Stimulated activated CD4-positive, alpha-beta T cell treated with anti-CD3 and anti-CD28 coated beads, Interleukin-4, amount 100 ng/mL, for 24 hours (primary cell): ENCODE results near the gene ST7.
"Not testable (repeated sequence)": the region's sequence is repeated elsewhere in the genome, so short reads cannot be mapped to it uniquely, and the experiment has no call there.

Experiments used
- DNase-seq: peaks from one replicate; pipeline ENCODE4 v3.0.0-alpha.2; 2020

ST7 gene, protein sequence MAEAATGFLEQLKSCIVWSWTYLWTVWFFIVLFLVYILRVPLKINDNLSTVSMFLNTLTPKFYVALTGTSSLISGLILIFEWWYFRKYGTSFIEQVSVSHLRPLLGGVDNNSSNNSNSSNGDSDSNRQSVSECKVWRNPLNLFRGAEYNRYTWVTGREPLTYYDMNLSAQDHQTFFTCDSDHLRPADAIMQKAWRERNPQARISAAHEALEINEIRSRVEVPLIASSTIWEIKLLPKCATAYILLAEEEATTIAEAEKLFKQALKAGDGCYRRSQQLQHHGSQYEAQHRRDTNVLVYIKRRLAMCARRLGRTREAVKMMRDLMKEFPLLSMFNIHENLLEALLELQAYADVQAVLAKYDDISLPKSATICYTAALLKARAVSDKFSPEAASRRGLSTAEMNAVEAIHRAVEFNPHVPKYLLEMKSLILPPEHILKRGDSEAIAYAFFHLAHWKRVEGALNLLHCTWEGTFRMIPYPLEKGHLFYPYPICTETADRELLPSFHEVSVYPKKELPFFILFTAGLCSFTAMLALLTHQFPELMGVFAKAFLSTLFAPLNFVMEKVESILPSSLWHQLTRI

DNA sequence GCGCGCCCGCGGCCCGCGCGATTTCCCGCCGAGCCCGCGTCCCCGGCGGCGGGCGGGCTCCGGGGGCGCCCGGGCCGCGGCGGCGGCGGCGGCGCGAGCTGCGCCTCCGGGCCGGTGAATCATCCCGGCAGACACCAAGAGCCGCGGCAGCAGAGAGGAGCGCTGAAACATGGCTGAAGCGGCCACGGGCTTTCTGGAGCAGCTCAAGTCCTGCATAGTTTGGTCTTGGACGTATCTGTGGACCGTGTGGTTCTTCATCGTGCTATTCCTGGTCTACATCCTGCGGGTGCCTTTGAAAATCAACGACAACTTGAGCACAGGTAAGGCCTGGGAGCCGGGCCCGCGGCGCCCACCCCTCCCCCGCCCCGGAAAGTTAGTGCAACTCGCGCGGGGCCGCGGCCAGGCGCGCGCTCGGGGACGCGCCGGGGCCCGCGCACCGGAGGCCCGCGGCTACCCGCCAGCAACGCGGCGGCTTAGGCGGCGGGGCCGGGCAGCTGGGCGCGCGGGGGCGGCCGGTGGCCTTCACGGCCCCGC, at the start of gene ST7:
TSS of gene ST7 (plus strand) at position 130 of the 534 bp plus-strand sequence. CDS start at position 170, 40 bp downstream.
- DNase-seq, result peak; percentile 69

DNA sequence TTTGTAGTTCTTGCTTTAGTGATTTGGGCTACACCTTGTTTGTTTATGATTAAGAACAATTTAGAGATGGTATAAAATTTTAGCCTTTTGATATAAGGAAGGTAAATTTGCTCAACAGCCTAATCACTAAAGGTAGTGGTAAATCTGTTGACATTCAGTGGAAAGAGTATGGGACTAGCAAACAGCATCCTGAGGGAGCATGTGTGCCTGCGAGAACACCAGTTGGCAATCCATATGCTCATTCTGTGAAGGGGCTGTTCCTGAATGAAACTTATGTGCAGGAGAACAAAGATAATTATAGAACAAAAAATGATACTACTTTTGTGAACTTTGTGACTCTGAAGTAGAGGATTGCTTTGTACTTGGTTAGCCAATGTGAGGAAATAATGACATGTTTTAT, 46.9 kb upstream of the ST7 start:
- no peak for DNase-seq

DNA sequence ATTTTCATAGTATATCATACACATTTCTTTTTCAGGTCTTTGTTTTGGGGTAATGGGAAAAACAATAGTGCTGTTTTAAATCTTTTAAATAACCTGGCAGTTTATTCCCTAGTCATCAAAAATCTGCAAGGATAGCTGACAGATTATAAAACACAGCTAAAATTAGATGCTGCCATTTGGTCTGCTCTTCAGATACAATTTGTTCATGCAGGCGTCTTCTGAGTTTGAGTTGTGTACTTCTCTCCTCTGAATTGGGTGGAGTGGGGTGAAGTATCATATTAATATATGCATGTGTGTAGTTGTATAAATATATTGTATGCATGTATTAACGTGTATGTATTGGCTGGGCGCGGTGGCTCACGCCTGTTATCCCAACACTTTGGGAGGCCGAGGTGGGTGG, 42.9 kb upstream of the ST7 start:
- no peak for DNase-seq

DNA sequence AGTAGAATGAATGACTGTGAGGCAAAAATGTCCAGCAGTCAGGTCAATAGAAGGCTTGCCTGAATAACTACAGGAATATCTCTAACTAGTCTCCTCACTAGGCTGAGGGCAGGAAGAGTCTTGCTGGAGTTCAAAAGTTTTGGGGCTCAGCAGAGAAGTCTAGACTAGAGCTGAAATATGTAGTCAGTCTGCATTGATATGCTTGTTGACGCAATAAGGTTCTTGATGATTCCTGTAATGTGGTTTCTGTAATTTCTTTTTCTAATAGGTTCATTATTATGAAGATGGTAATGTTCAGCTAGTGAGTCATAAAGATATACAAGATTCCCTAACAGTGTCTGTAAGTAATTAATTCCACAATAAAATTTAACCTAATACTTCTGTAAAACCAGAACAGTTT, 41.5 kb upstream of the ST7 start:
- DNase-seq, result no peak

DNA sequence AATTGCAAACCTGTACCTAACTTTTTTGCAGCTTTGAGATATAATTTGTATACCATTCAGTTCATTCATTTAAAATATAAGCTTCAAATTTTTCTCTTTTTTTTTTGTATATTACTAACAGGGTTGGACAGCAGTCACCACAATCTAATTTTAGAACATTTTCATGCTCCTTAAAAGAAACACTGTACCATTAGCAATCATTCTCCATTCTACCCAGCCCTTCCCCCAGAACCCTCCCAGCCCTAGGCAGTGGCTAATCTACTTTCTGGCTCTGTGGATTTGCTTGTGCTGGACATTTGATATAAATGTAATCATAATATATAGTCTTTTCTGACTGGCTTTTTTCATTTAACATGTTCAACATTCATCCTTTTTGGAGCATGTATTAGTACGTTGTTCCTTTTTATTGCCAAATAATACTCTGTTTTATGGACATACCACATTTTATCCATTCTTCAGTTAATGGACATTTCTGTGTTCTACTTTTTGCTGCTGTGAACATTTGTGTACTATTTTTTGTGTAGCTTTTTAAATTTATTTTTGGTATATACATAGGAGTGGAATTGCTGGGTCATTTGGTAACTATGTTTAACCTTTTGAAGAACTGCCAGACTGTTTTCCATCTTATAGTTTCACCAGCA, 40.9 kb upstream of the ST7 start:
- no peak for DNase-seq

DNA sequence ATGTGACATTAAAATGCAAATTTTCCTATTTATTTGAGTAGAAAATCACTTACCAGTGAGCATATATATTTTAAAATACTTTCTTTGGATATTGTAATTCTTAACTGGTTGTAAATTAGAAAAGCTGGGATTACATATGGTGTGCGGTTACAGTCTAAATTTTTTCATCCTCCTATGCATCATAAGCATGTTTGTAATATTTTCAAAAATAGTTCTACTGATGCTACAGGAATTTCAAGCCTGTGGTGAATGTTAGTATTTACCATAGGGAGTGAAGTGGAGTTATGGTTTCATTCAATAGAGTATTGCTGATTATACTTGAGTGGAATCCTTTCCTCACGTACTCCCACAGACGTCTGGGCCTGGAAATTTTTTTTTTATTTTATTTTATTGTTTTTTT, 34.6 kb upstream of the ST7 start:
- DNase-seq, result no peak

DNA sequence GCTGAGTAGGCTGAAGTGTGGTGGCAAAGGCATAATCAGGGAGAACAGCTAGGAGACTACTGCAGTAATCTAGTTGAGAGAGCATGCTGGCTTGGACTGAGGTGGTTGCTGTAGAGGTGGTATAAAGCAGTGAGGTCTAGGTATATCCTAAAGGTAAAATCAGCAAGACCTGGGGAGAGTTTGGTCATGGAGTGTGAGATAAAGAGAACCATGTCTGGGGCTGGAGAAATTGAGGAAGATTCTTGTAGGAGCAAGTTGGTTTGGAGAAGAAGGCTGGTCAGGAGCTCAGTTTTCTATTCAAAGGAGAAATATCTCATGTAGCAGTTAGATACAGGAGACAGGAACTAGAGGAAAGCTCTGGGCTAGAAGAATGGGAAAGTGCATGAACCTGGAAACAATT, 32.9 kb upstream of the ST7 start:
- DNase-seq, result no peak

DNA sequence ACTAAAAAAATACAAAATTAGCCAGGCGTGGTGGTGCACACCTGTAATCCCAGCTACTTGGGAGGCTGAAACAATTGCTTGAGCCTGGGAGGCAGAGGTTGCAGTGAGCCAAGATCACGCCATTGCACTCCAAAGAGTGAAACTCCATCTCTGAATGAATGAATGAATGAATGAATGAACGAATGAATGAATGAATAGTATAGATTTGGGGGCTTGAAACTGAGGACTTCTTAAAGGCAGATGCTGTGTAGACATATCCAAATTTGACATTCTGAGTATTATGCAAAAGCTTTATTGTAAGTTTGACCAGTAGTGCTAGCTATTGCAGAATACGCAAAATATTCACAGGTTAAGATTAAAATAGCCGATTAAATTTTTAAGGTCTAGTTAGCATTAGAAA, 30.8 kb upstream of the ST7 start:
- DNase-seq, result no peak

DNA sequence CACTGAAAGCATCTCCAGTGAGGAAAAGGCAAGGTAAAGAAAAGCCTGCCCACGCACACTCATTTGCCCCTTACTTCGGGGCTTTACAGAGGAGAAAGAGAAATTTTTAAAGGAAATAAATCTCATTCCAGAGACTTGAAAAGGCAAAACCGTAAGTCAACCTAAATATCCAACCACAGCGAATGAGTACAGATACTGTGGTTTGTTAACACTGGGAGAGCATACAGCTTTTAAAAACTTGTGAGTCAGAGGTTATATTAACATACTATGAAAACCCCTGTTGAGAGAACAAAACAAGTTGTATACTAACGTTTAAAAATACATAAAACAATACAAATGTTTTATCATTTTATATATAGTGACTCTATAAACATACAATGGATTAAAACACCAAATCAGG, 28.6 kb upstream of the ST7 start:
- DNase-seq, result no peak

DNA sequence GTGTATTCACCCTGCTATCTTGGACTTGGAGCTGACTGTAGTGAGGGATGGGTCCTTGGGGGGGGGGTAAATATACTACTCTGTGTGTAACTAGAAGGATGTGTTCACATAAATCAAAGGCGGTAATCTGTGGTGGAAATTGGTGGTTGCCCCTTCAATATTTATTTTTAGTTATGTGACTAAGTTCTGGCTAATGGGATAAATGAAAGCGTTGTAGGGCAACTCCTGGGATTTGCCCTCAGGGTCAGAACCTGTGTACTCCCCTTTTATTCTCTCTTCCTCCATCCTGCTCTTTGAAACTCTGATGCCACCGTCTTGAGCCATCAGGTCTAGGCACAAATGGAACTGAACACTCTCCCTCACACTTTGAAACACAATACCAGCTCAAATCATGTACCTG, 24.3 kb upstream of the ST7 start:
- no peak for DNase-seq

DNA sequence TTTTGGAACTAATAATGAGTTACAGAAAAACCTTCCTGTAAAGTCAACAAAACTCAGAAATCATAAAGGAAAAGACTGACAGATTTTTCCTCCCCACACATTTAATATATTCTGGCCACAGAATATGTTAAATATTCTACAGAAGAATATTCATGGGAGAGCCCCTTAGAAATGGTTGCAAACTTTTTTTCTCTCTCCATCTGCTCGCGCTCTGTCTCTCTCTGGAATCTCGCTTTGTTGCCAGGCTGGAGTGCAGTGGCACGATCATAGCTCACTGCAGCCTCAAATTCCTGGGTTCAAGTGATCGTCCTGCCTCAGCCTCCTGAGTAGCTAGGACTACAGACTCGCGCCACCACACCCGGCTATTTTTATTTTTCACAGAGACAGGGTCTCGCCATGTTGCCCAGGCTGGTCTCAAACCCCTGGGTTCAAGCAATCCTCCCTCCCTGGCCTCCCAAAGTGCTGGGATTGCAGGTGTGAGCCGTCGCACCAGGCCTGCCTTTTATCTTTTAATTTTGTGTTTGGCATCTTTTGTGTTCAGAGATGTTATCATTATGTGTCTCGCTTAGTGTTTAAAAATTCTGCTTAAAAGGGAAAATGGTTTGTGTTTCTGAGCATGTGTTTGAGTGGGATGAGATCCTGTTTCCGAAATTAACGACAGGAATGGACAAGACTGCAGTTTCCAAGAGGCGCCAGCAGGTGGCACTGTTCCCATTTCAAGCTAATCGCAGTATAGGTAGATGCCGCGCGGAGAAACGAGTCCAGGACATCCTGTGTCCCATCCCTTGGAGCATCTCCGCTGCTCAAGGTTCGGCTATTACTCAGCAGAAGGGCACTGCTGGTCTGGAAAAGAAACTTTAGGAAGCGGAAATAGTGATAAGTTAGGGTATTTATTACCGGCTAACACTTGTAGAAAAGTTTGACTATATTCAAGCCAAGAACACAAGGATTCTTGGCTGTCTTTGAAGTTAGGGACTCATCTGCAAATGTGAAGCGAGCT, 23.1 kb upstream of the ST7 start:
- DNase-seq, result peak; percentile 81

DNA sequence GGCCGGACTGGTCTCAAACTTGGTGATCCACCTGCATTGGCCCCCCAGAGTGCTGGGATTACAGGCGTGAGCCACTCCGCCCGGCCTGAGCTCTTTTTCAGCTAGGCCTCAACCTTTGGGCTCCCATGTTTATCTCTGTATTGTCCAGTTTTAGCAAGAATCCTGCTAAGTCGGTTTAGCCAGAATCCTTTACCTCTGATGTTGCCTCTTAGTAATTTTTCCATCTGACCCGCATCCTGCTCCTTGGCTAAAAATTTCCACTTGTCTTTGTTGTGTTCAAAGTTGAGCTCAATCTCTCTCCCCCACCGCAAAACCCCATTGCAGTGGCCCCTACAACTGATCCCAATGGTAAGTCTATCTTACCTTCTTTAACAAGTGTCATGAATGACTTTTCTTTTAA, 20.7 kb upstream of the ST7 start:
- DNase-seq, result no peak

DNA sequence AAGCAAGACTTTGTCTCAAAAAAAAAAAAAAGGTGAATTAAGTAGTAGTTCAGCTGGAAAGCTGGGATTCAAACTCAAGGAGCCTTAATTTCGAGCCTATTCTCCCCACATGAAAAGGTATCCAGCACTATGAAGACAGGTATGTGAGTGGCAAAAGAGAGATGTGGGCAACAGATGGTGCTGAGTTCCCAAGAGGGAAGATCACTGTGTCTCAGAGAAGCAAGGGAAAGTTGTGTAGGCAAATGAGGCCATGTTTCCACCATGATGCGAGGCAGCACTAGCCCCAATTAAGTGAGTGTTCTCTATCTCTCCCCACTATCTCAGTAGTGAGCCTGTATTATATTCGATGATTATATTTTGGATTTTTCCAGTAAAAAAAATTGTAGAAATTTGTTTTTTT, 19.8 kb upstream of the ST7 start:
- no peak for DNase-seq

DNA sequence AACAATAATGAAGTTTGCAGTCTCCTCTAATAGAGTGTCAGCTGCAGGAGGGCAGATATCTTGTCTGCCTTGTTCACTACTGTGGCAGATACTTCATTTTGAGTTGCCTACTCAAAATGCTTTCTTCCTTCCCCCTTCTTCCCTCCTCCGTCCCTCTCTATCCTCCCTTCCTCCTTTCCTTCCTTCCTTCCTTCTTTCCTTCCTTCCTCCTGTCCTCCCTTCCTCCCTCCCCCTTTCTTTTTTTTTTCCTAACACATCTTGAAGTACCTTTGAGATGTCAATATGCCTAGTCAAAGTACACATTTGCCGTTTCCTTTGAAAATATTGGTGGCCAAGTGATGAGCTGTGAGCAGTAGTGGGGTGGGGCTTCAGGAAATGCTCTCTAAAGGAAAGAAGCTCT, 18.7 kb upstream of the ST7 start:
- no peak for DNase-seq

DNA sequence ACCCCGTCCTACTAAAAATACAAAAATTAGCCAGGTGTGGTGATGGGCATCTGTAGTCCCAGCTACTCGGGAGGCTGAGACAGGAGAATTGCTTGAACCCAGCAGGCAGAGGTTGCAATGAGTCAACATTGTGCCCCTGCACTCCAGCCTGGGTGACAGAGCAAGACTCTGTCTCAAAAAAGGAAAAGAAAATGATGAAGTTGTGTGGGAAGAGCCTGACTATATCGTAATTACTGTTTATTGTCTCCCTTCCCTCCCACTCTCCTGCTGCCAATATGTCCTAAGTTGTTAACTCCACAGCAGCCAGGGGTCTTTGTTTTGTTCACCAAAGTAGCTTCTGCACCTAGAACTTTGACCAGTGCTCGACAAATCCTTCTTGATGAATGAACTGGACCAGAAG, 16.5 kb upstream of the ST7 start:
- DNase-seq, result not testable (repeated sequence)

DNA sequence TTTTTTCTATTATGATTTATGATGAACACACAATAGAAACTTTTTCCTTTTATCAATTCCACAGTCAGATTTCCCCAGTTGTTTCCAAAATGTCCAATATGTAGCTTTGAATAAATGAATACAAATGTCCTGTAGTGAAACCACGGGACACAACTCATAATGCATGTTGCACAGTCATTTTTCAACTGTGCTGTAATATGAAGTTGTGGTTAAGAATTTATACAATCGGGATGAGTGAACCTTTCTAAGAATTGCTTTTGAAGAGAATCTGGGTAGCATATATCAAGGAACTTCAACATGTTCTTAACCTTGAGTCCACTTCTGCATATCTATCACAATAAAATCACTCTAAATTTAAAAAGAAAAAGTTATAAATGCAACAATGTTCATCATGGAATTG, 14.6 kb upstream of the ST7 start:
- no peak for DNase-seq

DNA sequence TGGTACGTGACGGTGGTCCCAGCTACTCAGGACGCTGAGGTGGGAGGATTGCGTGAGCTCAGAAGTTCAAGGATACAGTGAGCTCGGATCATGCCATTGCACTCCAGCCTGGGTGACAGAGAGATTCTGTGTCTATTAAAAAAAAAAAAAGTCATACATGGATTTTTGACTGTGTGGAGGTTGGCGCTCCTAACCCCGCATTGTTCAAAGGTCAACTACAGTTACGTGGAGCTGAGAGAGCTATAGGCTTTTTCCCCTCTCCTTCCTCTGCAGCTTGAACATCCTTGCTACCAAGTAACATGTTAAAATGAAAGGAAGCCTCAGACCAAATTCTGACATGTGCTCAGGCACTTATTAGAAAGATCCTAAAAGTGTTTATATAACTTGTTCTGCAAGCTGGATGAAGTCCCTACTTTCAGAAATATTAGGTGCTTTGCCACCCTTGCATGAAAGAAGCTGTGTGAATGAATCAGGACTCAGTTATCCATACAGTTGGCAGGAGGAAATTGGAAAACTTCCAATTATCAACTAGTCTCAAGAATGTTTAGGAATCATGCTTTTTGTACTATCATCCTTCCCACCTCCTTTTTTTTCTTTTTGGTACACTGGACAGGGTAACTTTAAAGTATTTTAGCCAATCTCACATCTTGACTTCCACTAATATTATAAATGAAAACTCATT, 12.5 kb upstream of the ST7 start:
- no peak for DNase-seq

DNA sequence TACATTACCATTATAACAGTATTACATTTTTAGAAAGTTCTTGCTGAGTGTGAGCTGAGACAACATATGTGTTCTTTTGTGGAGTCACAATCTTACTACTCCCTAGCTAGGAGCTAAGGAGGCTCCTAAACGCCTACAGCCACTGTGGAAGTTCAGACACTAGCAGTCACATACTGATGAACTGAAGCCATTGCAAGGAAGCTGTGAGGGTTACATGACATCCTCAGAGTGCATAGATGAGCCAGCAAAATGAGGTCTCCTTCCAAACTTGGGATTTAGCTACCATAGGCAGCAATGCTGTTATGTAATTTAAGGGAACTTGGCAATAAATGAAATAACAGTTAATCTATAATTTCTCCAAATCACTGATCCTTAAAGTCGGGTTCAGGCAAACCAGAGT, 10.8 kb upstream of the ST7 start:
- no peak for DNase-seq

DNA sequence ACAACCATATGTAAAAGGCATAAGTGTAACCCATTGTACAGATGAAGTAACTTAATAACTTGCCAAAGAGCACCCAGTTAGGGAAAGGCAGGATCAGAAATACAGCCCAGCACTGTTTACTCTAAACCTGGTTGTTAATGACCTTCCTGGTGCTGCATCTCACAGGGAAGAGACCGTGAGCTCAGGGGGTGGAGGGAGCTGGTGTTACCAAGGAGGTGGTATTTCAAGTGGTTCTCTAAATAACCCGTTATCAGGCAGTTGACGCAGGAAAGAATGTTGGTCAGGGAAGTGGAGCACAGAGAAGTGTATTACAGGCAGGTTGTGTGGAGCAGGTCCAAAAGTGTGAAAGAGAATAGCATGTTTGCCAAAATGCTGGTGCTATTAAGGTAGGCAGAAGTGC, 4.4 kb upstream of the ST7 start:
- no peak for DNase-seq

DNA sequence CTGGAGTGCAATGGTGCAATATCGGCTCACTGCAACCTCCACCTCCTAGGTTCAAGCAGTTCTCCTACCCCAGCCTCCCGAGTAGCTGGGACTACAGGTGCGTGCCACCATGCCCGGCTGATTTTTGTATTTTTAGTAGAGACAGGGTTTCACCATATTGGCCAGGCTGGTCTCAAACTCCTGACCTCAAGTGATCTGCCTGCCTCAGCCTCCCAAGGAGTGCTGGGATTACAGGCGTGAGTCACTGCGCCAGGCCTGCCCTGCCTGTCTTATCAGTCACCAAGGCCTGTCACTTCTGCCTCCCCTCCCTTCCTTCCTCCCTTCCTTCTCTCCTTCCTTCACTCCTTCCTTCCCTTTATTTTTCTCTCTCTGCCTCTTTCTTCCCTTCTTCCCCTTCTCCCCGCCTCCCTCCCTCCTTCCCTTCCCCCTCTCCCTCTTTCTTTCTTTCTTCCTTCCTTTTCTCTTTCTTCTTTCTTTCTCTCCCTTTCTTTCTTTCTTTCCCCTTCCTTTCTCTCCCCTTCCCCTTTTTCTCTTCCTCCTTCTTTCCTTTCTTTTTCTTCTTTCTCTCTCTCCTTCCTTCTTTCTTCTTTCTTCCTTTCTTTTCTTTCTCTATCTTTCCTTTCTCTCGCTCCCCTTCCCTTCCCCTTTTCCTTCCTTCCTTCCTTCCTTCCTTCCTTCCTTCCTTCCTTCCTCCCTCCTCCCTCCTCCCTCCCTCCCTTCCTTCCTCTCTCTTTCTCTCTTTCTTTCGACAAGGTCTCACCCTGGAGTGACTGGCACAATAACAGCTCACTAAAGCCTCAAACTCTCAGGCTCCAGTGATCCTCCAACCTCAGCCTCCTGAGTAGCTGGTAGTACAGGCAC, 3.1 kb upstream of the ST7 start:
- DNase-seq, result no peak

DNA sequence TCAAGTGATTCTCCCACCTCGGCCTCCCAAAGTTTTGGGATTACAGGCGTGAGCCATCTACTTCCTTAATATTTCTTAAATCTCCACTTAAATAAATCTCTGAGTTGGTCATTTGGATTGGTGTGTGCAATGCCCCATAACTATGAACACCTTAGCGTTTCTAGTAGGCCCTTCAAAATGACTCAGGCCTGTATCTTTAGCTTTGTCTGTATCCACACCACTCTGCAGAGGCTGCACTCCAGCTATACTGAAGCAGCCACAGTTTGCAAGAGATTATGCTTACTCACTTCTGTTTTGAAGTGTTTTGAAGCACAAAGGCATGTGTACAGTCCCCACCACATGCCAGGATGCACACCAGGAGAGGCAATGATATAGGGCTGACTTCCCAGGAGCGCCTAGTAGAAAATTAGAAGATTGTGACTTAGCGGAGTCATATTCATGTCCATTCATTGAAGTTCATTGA, 2.4 kb upstream of the ST7 start:
- no peak for DNase-seq
